GM23338 (cell line): Measurements from ENCODE around the gene MTMR6. TPM values are rescaled to one million over a fixed set of nuclear protein-coding genes. Genes with fewer than 3 reads are reported as not detected.

ENCODE experiments used
- ATAC-seq: fragments of 200-7000 bp; cut with Tn5 transposase; 3 replicates; pipeline ENCODE4 v1.9.1; 2020
- DNase-seq: peaks from one replicate; pipeline ENCODE4 v3.0.0-alpha.2; 2015; ENCODE audit warnings: low spot score
- H2AFZ ChIP-seq: fragments of 200-600 bp; sonication (generic); 2 replicates; pipeline ENCODE4 v1.8.0; 2016; ENCODE audit warnings: antibody characterized with exemption, mild to moderate bottlenecking, moderate library complexity
- H3F3A ChIP-seq: fragments of 200-600 bp; sonication (generic); replicated peaks from 2 replicates; pipeline ENCODE4 v1.8.0; 2017; ENCODE audit warnings: antibody characterized with exemption, mixed run types, low read depth
- H3K27ac ChIP-seq: fragments of 200-600 bp; sonication (generic); 2 replicates; pipeline ENCODE4 v1.6.1; 2016; ENCODE audit warnings: low read depth
- H3K27me3 ChIP-seq: fragments of 200-600 bp; sonication (generic); 2 replicates; pipeline ENCODE4 v1.8.0; 2016; ENCODE audit warnings: mild to moderate bottlenecking, mixed run types, moderate library complexity; ENCODE audit not compliant: insufficient read depth
- H3K36me3 ChIP-seq: fragments of 200-600 bp; sonication (generic); 2 replicates; pipeline ENCODE4 v1.8.0; 2016; ENCODE audit warnings: mild to moderate bottlenecking; ENCODE audit not compliant: insufficient read depth
- H3K4me1 ChIP-seq: fragments of 200-600 bp; sonication (generic); 2 replicates; pipeline ENCODE4 v1.8.0; 2016; ENCODE audit warnings: mild to moderate bottlenecking, moderate library complexity; ENCODE audit not compliant: insufficient read depth
- H3K4me2 ChIP-seq: fragments of 200-600 bp; sonication (generic); 2 replicates; pipeline ENCODE4 v1.7.1; 2017; ENCODE audit warnings: mixed run types
- H3K4me3 ChIP-seq: fragments of 200-600 bp; sonication (generic); 2 replicates; pipeline ENCODE4 v1.6.1; 2016; ENCODE audit warnings: mixed run types
- H3K79me2 ChIP-seq: fragments of 200-600 bp; sonication (generic); replicated peaks from 2 replicates; pipeline ENCODE4 v1.8.0; 2017; ENCODE audit warnings: mild to moderate bottlenecking; ENCODE audit not compliant: insufficient read depth
- H3K9me2 ChIP-seq: fragments of 200-600 bp; sonication (generic); 2 replicates; pipeline ENCODE4 v1.8.0; 2017; ENCODE audit not compliant: insufficient read depth
- H4K20me1 ChIP-seq: fragments of 200-600 bp; sonication (generic); replicated peaks from 2 replicates; pipeline ENCODE4 v1.8.0; 2017; ENCODE audit warnings: mild to moderate bottlenecking; ENCODE audit not compliant: insufficient read depth
- H3K27ac Mint-ChIP-seq: 2 replicates; pipeline ENCODE4 v1.8.0; 2020; ENCODE audit warnings: inconsistent platforms, mild to moderate bottlenecking, moderate library complexity, mixed read lengths
- H3K27me3 Mint-ChIP-seq: 3 replicates; pipeline ENCODE4 v1.8.0; 2022; ENCODE audit warnings: low read depth, mild to moderate bottlenecking, moderate library complexity, mixed read lengths, inconsistent platforms; ENCODE audit not compliant: insufficient read depth, poor library complexity
- H3K36me3 Mint-ChIP-seq: 3 replicates; pipeline ENCODE4 v1.8.0; 2021; ENCODE audit warnings: low read depth, mild to moderate bottlenecking, inconsistent platforms, moderate library complexity, mixed read lengths
- H3K4me1 Mint-ChIP-seq: 3 replicates; pipeline ENCODE4 v1.8.0; 2020; ENCODE audit warnings: mild to moderate bottlenecking, inconsistent platforms, mixed read lengths
- H3K4me3 Mint-ChIP-seq: 3 replicates; pipeline ENCODE4 v1.8.0; 2021; ENCODE audit warnings: moderate library complexity, mild to moderate bottlenecking, inconsistent platforms, mixed read lengths
- H3K9me3 Mint-ChIP-seq: 3 replicates; pipeline ENCODE4 v1.8.0; 2020; ENCODE audit warnings: moderate library complexity, mild to moderate bottlenecking, inconsistent platforms, mixed read lengths
- CREB1 ChIP-seq: fragments of 250-450 bp; sonication (Bioruptor Pico); IDR thresholded peaks from 2 replicates; pipeline ENCODE4 v1.5.0; 2020; ENCODE audit warnings: low read depth, mild to moderate bottlenecking, moderate library complexity
- CTCF ChIP-seq, 2 experiments: fragments of 200-600 bp in 1 of 2; sonication (generic) in 1 of 2; conservative IDR thresholded peaks; 2 replicates each; pipeline versions ENCODE4 v1.5.1 to v1.6.1; 2016 to 2017; ENCODE audit warnings: antibody characterized with exemption in 2 of 2, low read depth in 2 of 2, mild to moderate bottlenecking in 2 of 2, moderate library complexity in 1 of 2
- ETS1 ChIP-seq: IDR thresholded peaks from 2 replicates; pipeline ENCODE4 v1.6.1; 2016; ENCODE audit warnings: antibody characterized with exemption
- EZH2 ChIP-seq: fragments of 200-600 bp; sonication (generic); IDR thresholded peaks from one replicate; pipeline ENCODE4 v1.8.0; 2017; ENCODE audit warnings: antibody characterized with exemption, mild to moderate bottlenecking, low read depth; ENCODE audit not compliant: unreplicated experiment
- EZH2phosphoT487 ChIP-seq: fragments of 200-600 bp; sonication (generic); IDR thresholded peaks from one replicate; pipeline ENCODE4 v1.8.1; 2018; ENCODE audit warnings: antibody characterized with exemption; ENCODE audit not compliant: unreplicated experiment
- JUNB ChIP-seq: IDR thresholded peaks from one replicate; pipeline ENCODE4 v1.6.1; 2016; ENCODE audit warnings: antibody characterized with exemption; ENCODE audit not compliant: unreplicated experiment
- NANOG ChIP-seq: IDR thresholded peaks from 2 replicates; pipeline ENCODE4 v1.6.1; 2016; ENCODE audit warnings: antibody characterized with exemption, borderline replicate concordance
- POLR2AphosphoS5 ChIP-seq: IDR thresholded peaks from 2 replicates; pipeline ENCODE4 v1.6.1; 2016; ENCODE audit warnings: antibody characterized with exemption, low read depth
- REST ChIP-seq: IDR thresholded peaks from one replicate; pipeline ENCODE4 v1.6.1; 2018; ENCODE audit warnings: antibody characterized with exemption; ENCODE audit not compliant: unreplicated experiment
- STAT1 ChIP-seq: IDR thresholded peaks from one replicate; pipeline ENCODE4 v1.6.1; 2016; ENCODE audit warnings: antibody characterized with exemption; ENCODE audit not compliant: unreplicated experiment
- ZNF114 ChIP-seq: fragments of 250-450 bp; sonication (Bioruptor Pico); IDR thresholded peaks from 2 replicates; pipeline ENCODE4 v1.5.0; 2020; ENCODE audit warnings: mild to moderate bottlenecking, moderate library complexity
- ZNF331 ChIP-seq: fragments of 250-450 bp; sonication (Bioruptor Pico); IDR thresholded peaks from 2 replicates; pipeline ENCODE4 v1.5.0; 2020; ENCODE audit warnings: low read depth, mild to moderate bottlenecking, moderate library complexity
- ZNF462 ChIP-seq: fragments of 250-450 bp; sonication (Bioruptor Pico); IDR thresholded peaks from 2 replicates; pipeline ENCODE4 v1.5.0; 2020; ENCODE audit warnings: mild to moderate bottlenecking, moderate library complexity
- polyA plus RNA-seq: library from polyadenylated mRNA; unstranded; fragments of >200 nt; fragmentation: Nextera tagmentation; extraction: Ambion mirVana; gene quantifications from 2 replicates; pipeline ENCODE4 v1.2.1, GENCODE V29; 2016
- total RNA-seq: library from RNA; depleted of rRNA; stranded (reverse); fragments of >200 nt; shearing (Covaris generic); gene quantifications from 2 replicates; pipeline ENCODE4 v1.2.3, GENCODE V29; 2014

The MTMR6 gene
- total and polyA plus RNA-seq, 2 experiments from 2014 or later: 4.6 to 9.5 TPM

- H4K20me1 ChIP-seq: no peaks in the 10 kb centered on the region
- H3K9me3 Mint-ChIP-seq: no peaks in the 10 kb centered on the region
- peaks cover 2% of the 10 kb centered on the region; the same call in 1 of the 3 replicates for H3K4me1 Mint-ChIP-seq
- no peaks in the 10 kb centered on the region for H3F3A ChIP-seq
- H3K4me3 Mint-ChIP-seq: no peak overlapping the region
- H3K4me1 ChIP-seq: no peaks in the 10 kb centered on the region
- no peaks in the 10 kb centered on the region for H3K36me3 ChIP-seq
- H3K4me3 ChIP-seq: no peak overlapping the region
- H3K27me3 ChIP-seq: no peaks in the 10 kb centered on the region
- TF ChIP-seq ZNF462 (CRISPR knock-in tag) (no peak), ZNF331 (CRISPR knock-in tag) (no peak), ZNF114 (no peak), EZH2 (no peak), CTCF (conservative IDR thresholded peaks at IDR 0.05; ENCODE audit: low read depth in 2 of 2) (no peak), POLR2AphosphoS5 (no peak), NANOG (no peak), CREB1 (CRISPR knock-in tag) (no peak), EZH2phosphoT487 (no peak), JUNB (no peak), ETS1 (no peak), STAT1 (no peak), REST (no peak)
- ATAC-seq (no peak), DNase-seq (no peak)
- no peaks in the 10 kb centered on the region for H3K9me2 ChIP-seq
- no peak overlapping the region for H3K27ac ChIP-seq
- H3K4me2 ChIP-seq: no peak overlapping the region
- peak overlapping the region; percentile 21; the same call in 1 of the 2 replicates for H3K27ac Mint-ChIP-seq
- H2AFZ ChIP-seq: no peak overlapping the region
- no peaks in the 10 kb centered on the region for H3K27me3 Mint-ChIP-seq
- no peaks in the 10 kb centered on the region; the same call in 2 of the 3 replicates for H3K36me3 Mint-ChIP-seq
- H3K79me2 ChIP-seq: no peaks in the 10 kb centered on the region
Observed at GRCh38 chr13:25252225-25252624, 35.1 kb downstream of the MTMR6 start.
